GM19372 (cell line): ENCODE measurements around the gene OSBPL1A.

Experiments used
- ATAC-seq: cut with Tn5 transposase; IDR thresholded peaks from one replicate; pipeline ENCODE4 v1.9.1; 2021; ENCODE audit warnings: mild to moderate bottlenecking, low read depth, moderate library complexity; ENCODE audit not compliant: unreplicated experiment

Gene OSBPL1A

GRCh38 chr18:24344509-24344908 is 53.1 kb downstream of the OSBPL1A start:
- ATAC-seq = no peak

- ATAC-seq = no peak
These were observed 55.3 kb downstream of the OSBPL1A start for GRCh38 chr18:24342347-24342746.

- no peak for ATAC-seq
These were observed 56.3 kb downstream of the OSBPL1A start for GRCh38 chr18:24341361-24341760.

GRCh38 chr18:24333084-24333483 is 64.5 kb downstream of the OSBPL1A start:
- ATAC-seq = no peak

GRCh38 chr18:24326211-24326610 is 71.4 kb downstream of the OSBPL1A start:
- no peak for ATAC-seq

- ATAC-seq = no peak
These were observed 75.0 kb downstream of the OSBPL1A start for GRCh38 chr18:24322584-24323136.

GRCh38 chr18:24321071-24321470 is 76.6 kb downstream of the OSBPL1A start:
- ATAC-seq = no peak

GRCh38 chr18:24319757-24320156 is 77.9 kb downstream of the OSBPL1A start:
- ATAC-seq = no peak

GRCh38 chr18:24317370-24317769 is 80.3 kb downstream of the OSBPL1A start:
- ATAC-seq = no peak

GRCh38 chr18:24315170-24315569 is 82.5 kb downstream of the OSBPL1A start:
- ATAC-seq = no peak

GRCh38 chr18:24306201-24306600 is 91.4 kb downstream of the OSBPL1A start:
- ATAC-seq = no peak

- ATAC-seq = no peak
These were observed 96.9 kb downstream of the OSBPL1A start for GRCh38 chr18:24300703-24301102.

- ATAC-seq = no peak
These were observed 101.3 kb downstream of the OSBPL1A start for GRCh38 chr18:24296276-24296675.

GRCh38 chr18:24293254-24293653 is 104.4 kb downstream of the OSBPL1A start:
- ATAC-seq = no peak

GRCh38 chr18:24278591-24278990 is 119.0 kb downstream of the OSBPL1A start:
- no peak for ATAC-seq

- ATAC-seq = no peak
These were observed 120.0 kb downstream of the OSBPL1A start for GRCh38 chr18:24277516-24278195.

GRCh38 chr18:24276994-24277393 is 120.6 kb downstream of the OSBPL1A start:
- no peak for ATAC-seq

GRCh38 chr18:24274837-24275236 is 122.8 kb downstream of the OSBPL1A start:
- ATAC-seq = no peak

- no peak for ATAC-seq
These were observed 124.0 kb downstream of the OSBPL1A start for GRCh38 chr18:24273596-24273995.

- no peak for ATAC-seq
These were observed 125.4 kb downstream of the OSBPL1A start for GRCh38 chr18:24272229-24272525.

- no peak for ATAC-seq
These were observed 126.0 kb downstream of the OSBPL1A start for GRCh38 chr18:24271381-24272228.

GRCh38 chr18:24270937-24271380 is 126.7 kb downstream of the OSBPL1A start:
- ATAC-seq = no peak
